ENCODE data around the gene DOCK7. TPM values are rescaled to one million over a fixed set of nuclear protein-coding genes. Genes with fewer than 3 reads are reported as not detected.
A peak's percentile ranks its signal among the peaks of the same experiment; 100 is the strongest.

Gene DOCK7
- total RNA-seq, 1 donor = 153 TPM

- no peak for TF ChIP-seq CTCF (IDR thresholded peaks at IDR 0.05; ENCODE audit: insufficient read depth, low read depth, low read length)
- H3K4me3 ChIP-seq (ENCODE audit: low read depth, low read length) = no peak overlapping the region
- DNase-seq (ENCODE audit: low read depth) = no peak
These were observed 261.9 kb downstream of the DOCK7 start for GRCh38 chr1:62426237-62426636.

GRCh38 chr1:62425041-62425440 lies 263.1 kb downstream of the DOCK7 start:
- H3K4me3 ChIP-seq (ENCODE audit: low read depth, low read length) = no peak overlapping the region
- TF ChIP-seq CTCF (IDR thresholded peaks at IDR 0.05; ENCODE audit: insufficient read depth, low read depth, low read length) = no peak
- no peak for DNase-seq (ENCODE audit: low read depth)

- DNase-seq (ENCODE audit: low read depth) = no peak
- H3K4me3 ChIP-seq (ENCODE audit: low read depth, low read length) = no peak overlapping the region
- TF ChIP-seq CTCF (IDR thresholded peaks at IDR 0.05; ENCODE audit: insufficient read depth, low read depth, low read length) = no peak
These were observed 263.8 kb downstream of the DOCK7 start for GRCh38 chr1:62424411-62424810.

- no peak overlapping the region for H3K4me3 ChIP-seq (ENCODE audit: low read depth, low read length)
- DNase-seq (ENCODE audit: low read depth) = peak; percentile 11
- no peak for TF ChIP-seq CTCF (IDR thresholded peaks at IDR 0.05; ENCODE audit: insufficient read depth, low read depth, low read length)
These were observed 264.5 kb downstream of the DOCK7 start for GRCh38 chr1:62423580-62424242.

- TF ChIP-seq CTCF (IDR thresholded peaks at IDR 0.05; ENCODE audit: insufficient read depth, low read depth, low read length) = no peak
- DNase-seq (ENCODE audit: low read depth) = no peak
- no peak overlapping the region for H3K4me3 ChIP-seq (ENCODE audit: low read depth, low read length)
These were observed 268.0 kb downstream of the DOCK7 start for GRCh38 chr1:62420214-62420613.

GRCh38 chr1:62417351-62417999 lies 270.7 kb downstream of the DOCK7 start:
- no peak for TF ChIP-seq CTCF (IDR thresholded peaks at IDR 0.05; ENCODE audit: insufficient read depth, low read depth, low read length)
- no peak for DNase-seq (ENCODE audit: low read depth)
- H3K4me3 ChIP-seq (ENCODE audit: low read depth, low read length) = no peak overlapping the region

All from fibroblast of villous mesenchyme (primary cell).